ENCODE measurements around the gene THAP11.

THAP11 gene

GRCh38 chr16:67864594-67864993 lies 22.5 kb downstream of the THAP11 start:
- Histone ChIP-seq H4K20me1 (ENCODE audit: insufficient read depth, low read length, poor library complexity, severe bottlenecking) (peaks cover 19% of the 10 kb centered on the region), H3K9ac (ENCODE audit: low read depth, low read length, poor library complexity, severe bottlenecking) (no peak overlapping the region), H2AFZ (ENCODE audit: low read length) (no peak overlapping the region), H3K79me2 (ENCODE audit: insufficient read depth, low read length) (peaks cover 44% of the 10 kb centered on the region), H3K4me1 (ENCODE audit: insufficient read depth, low read length, poor library complexity, severe bottlenecking) (no peaks in the 10 kb centered on the region), H3K27me3 (ENCODE audit: insufficient read depth, low read length, poor library complexity, severe bottlenecking) (no peaks in the 10 kb centered on the region), H3K4me2 (ENCODE audit: low read depth, low read length, poor library complexity, severe bottlenecking) (no peak overlapping the region), H3K4me3 (ENCODE audit: low read length, poor library complexity, severe bottlenecking) (no peak overlapping the region), H3K9me3 (ENCODE audit: insufficient read depth, low read depth, low read length) (no peaks in the 10 kb centered on the region), H3F3A (ENCODE audit: low read depth) (no peaks in the 10 kb centered on the region), H3K9me2 (replicated peaks; ENCODE audit: low read depth, low read length) (no peaks in the 10 kb centered on the region), H3K36me3 (ENCODE audit: insufficient read depth, low read length) (peaks cover 65% of the 10 kb centered on the region; the same call in 1 of the 2 replicates)
- TF ChIP-seq EZH2phosphoT487 (IDR thresholded peaks at IDR 0.05; ENCODE audit: borderline replicate concordance) = no peak
- no peak for TF ChIP-seq CTCF (conservative IDR thresholded peaks at IDR 0.05; ENCODE audit: low read length)

- no peak overlapping the region for H3K4me2 ChIP-seq (ENCODE audit: low read depth, low read length, poor library complexity, severe bottlenecking)
- H3F3A ChIP-seq (ENCODE audit: low read depth) = no peaks in the 10 kb centered on the region
- H3K4me1 ChIP-seq (ENCODE audit: insufficient read depth, low read length, poor library complexity, severe bottlenecking) = no peaks in the 10 kb centered on the region
- no peak overlapping the region for H3K9ac ChIP-seq (ENCODE audit: low read depth, low read length, poor library complexity, severe bottlenecking)
- no peak overlapping the region for H2AFZ ChIP-seq (ENCODE audit: low read length)
- no peaks in the 10 kb centered on the region for H3K27me3 ChIP-seq (ENCODE audit: insufficient read depth, low read length, poor library complexity, severe bottlenecking)
- H3K9me3 ChIP-seq (ENCODE audit: insufficient read depth, low read depth, low read length) = no peaks in the 10 kb centered on the region
- peaks cover 38% of the 10 kb centered on the region for H3K79me2 ChIP-seq (ENCODE audit: insufficient read depth, low read length)
- H3K36me3 ChIP-seq (ENCODE audit: insufficient read depth, low read length) = peaks cover 68% of the 10 kb centered on the region; the same call in 1 of the 2 replicates
- no peaks in the 10 kb centered on the region for H3K9me2 ChIP-seq (replicated peaks; ENCODE audit: low read depth, low read length)
- TF ChIP-seq CTCF (conservative IDR thresholded peaks at IDR 0.05; ENCODE audit: low read length) = peak; percentile 64
- no peak for TF ChIP-seq EZH2phosphoT487 (IDR thresholded peaks at IDR 0.05; ENCODE audit: borderline replicate concordance)
- peaks cover 17% of the 10 kb centered on the region for H4K20me1 ChIP-seq (ENCODE audit: insufficient read depth, low read length, poor library complexity, severe bottlenecking)
- no peak overlapping the region for H3K4me3 ChIP-seq (ENCODE audit: low read length, poor library complexity, severe bottlenecking)
These were observed 23.2 kb downstream of the THAP11 start for GRCh38 chr16:67865318-67865717.

GRCh38 chr16:67868290-67868689 lies 26.2 kb downstream of the THAP11 start:
- Histone ChIP-seq H3K4me3 (ENCODE audit: low read length, poor library complexity, severe bottlenecking) (no peak overlapping the region), H3K36me3 (ENCODE audit: insufficient read depth, low read length) (peaks cover 65% of the 10 kb centered on the region; the same call in 1 of the 2 replicates), H3K9me2 (replicated peaks; ENCODE audit: low read depth, low read length) (no peaks in the 10 kb centered on the region), H3K9me3 (ENCODE audit: insufficient read depth, low read depth, low read length) (no peaks in the 10 kb centered on the region), H3K4me1 (ENCODE audit: insufficient read depth, low read length, poor library complexity, severe bottlenecking) (no peaks in the 10 kb centered on the region), H2AFZ (ENCODE audit: low read length) (no peak overlapping the region), H3K9ac (ENCODE audit: low read depth, low read length, poor library complexity, severe bottlenecking) (no peak overlapping the region), H3K27me3 (ENCODE audit: insufficient read depth, low read length, poor library complexity, severe bottlenecking) (no peaks in the 10 kb centered on the region), H3F3A (ENCODE audit: low read depth) (no peaks in the 10 kb centered on the region), H3K4me2 (ENCODE audit: low read depth, low read length, poor library complexity, severe bottlenecking) (no peak overlapping the region), H4K20me1 (ENCODE audit: insufficient read depth, low read length, poor library complexity, severe bottlenecking) (peaks cover 14% of the 10 kb centered on the region), H3K79me2 (ENCODE audit: insufficient read depth, low read length) (peaks cover 14% of the 10 kb centered on the region)
- TF ChIP-seq CTCF (conservative IDR thresholded peaks at IDR 0.05; ENCODE audit: low read length) = no peak
- no peak for TF ChIP-seq EZH2phosphoT487 (IDR thresholded peaks at IDR 0.05; ENCODE audit: borderline replicate concordance)

Measured in Loucy (cell line).